A673 (cell line): ENCODE data around the gene SH3RF2.

Experiments
- CTCF ChIP-seq: fragments of 300-800, 200-600 bp; sonication (generic); conservative IDR thresholded peaks from 2 replicates; pipeline ENCODE4 v1.5.1; 2017; ENCODE audit warnings: low read depth, mild to moderate bottlenecking, antibody characterized with exemption, low read length, moderate library complexity, mixed read lengths
- EZH2 ChIP-seq: fragments of 200-600 bp; sonication (generic); IDR thresholded peaks from 2 replicates; pipeline ENCODE4 v1.6.1; 2017; ENCODE audit warnings: borderline replicate concordance, low read depth, mild to moderate bottlenecking, mixed read lengths, antibody characterized with exemption, low read length; ENCODE audit not compliant: poor library complexity, severe bottlenecking

DNA sequence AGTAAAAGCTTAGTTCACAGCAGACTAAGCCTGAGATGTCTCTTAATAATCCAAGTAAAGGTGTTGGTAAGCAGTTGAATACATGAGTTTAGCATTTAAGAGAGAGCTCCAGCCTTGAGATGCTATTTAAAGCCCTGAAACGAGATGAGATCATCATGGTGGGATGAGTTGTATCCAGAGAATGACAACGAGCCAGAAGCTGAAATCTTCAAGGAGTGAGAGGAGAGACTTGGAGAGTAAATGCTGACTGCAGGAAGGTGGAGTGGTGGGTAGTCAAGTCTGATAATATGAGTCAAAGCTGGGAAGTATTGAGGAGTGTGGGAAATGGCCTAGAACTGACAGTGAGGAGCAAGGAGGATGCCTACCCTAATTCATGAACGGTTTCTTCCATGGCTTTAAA, 115.3 kb downstream of the SH3RF2 start:
- TF ChIP-seq CTCF = no peak
- TF ChIP-seq EZH2 = no peak
